Measurements from ENCODE around the gene LRP8. TPM values are rescaled to one million over a fixed set of nuclear protein-coding genes. Genes with fewer than 3 reads are reported as not detected.

Gene LRP8
- total RNA-seq, 2 donors from 2014 or later, result 39.8 to 43.7 TPM

GRCh38 chr1:53307037-53307436 lies 20.8 kb downstream of the LRP8 start:
- Mint-ChIP-seq H3K36me3 (no peaks in the 10 kb centered on the region), H3K9me3 (no peaks in the 10 kb centered on the region), H3K27ac (peak overlapping the region; percentile 42 to 44)
- no peak for ATAC-seq
- no peak for DNase-seq (ENCODE audit: low spot score in 2 of 2)

GRCh38 chr1:53306168-53306567 lies 21.7 kb downstream of the LRP8 start:
- DNase-seq (ENCODE audit: low spot score in 2 of 2), result no peak
- ATAC-seq, result no peak
- no peaks in the 10 kb centered on the region for H3K9me3 Mint-ChIP-seq
- H3K27ac Mint-ChIP-seq, result peak overlapping the region in 1 of 2 donors; percentile 56
- no peaks in the 10 kb centered on the region for H3K36me3 Mint-ChIP-seq

GRCh38 chr1:53305650-53306049 lies 22.2 kb downstream of the LRP8 start:
- no peaks in the 10 kb centered on the region for H3K9me3 Mint-ChIP-seq
- ATAC-seq (no peak), DNase-seq (ENCODE audit: low spot score in 2 of 2) (no peak)
- peak overlapping the region in 1 of 2 donors; percentile 56 for H3K27ac Mint-ChIP-seq
- no peaks in the 10 kb centered on the region for H3K36me3 Mint-ChIP-seq

GRCh38 chr1:53304527-53304926 lies 23.3 kb downstream of the LRP8 start:
- ATAC-seq (no peak), DNase-seq (ENCODE audit: low spot score in 2 of 2) (no peak)
- H3K9me3 Mint-ChIP-seq, result no peaks in the 10 kb centered on the region
- H3K36me3 Mint-ChIP-seq, result no peaks in the 10 kb centered on the region
- H3K27ac Mint-ChIP-seq, result no peak overlapping the region

DNA sequence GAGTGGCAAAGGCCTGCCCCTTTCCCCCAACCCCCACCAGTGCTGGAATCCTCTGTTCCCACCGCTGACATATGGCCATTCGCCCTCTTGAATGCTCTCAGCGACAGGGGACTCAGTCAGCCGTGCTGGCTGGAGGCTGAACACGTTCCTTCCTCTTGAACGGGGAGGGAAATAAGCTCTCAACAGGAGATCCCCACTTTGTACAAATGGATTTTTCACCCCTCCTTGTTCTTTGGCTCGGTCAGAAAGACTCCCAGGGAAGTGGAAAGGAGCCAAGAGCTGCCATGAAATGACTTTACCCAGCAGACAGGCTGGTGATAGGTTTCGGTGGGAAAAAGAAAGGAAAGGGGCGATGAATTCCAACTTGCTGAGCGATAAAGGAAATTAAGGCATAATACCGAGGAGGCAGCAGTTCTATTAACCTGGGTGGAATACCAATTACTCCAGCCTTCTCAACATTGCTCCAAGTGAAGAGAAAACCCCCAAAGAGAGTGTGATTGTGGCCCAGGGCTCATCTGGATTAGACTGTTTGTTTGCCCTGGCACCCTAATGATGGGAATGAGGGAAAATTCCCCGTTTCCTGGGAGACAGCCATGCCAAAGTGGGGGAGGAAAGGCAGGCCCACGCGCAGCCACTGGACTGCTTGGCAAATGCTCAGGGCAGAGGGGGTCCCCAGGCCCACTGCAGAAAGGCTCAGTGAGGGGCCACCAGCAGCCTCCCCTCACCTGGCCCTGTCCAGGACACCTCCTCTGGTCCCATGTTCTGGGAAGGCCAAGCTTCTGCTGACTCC lies 23.9 kb downstream of the LRP8 start:
- ATAC-seq (no peak), DNase-seq (ENCODE audit: low spot score in 2 of 2) (no peak)
- H3K36me3 Mint-ChIP-seq, result no peaks in the 10 kb centered on the region
- H3K9me3 Mint-ChIP-seq, result no peaks in the 10 kb centered on the region
- peak overlapping the region in 1 of 2 donors; percentile 68 for H3K27ac Mint-ChIP-seq

DNA sequence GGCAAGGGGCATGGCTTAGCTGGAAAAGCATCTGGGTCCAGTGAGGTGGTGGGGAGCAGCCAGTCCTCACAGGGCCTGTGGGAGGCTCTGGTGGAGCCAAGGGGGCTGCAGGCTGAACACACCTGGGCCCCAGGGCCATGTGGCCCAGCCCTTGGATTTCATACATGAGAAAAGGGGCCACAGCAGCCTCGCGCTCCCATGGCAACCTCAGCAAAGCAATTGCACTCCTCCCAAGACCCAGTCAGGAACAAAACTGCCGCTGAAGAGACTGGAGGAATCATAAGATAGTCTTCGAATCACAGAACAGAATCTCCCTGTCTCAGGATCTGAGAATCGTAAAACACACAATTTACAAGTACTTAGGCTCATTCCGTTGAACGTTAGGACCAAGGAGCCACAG lies 24.6 kb downstream of the LRP8 start:
- H3K9me3 Mint-ChIP-seq, result no peaks in the 10 kb centered on the region
- no peak for DNase-seq (ENCODE audit: low spot score in 2 of 2)
- H3K36me3 Mint-ChIP-seq, result no peaks in the 10 kb centered on the region
- no peak overlapping the region for H3K27ac Mint-ChIP-seq
- ATAC-seq, result no peak

- Mint-ChIP-seq H3K9me3 (no peaks in the 10 kb centered on the region), H3K27ac (peak overlapping the region; percentile 65 to 68), H3K36me3 (no peaks in the 10 kb centered on the region)
- ATAC-seq (no peak), DNase-seq (ENCODE audit: low spot score in 2 of 2) (no peak)
These were observed 28.6 kb downstream of the LRP8 start for GRCh38 chr1:53299233-53299632.

- Mint-ChIP-seq H3K36me3 (no peaks in the 10 kb centered on the region), H3K27ac (no peak overlapping the region), H3K9me3 (no peaks in the 10 kb centered on the region)
- no peak for DNase-seq (ENCODE audit: low spot score in 2 of 2)
- ATAC-seq, result no peak
These were observed 29.7 kb downstream of the LRP8 start for GRCh38 chr1:53298045-53298637.

GRCh38 chr1:53297195-53297594 lies 30.7 kb downstream of the LRP8 start:
- H3K36me3 Mint-ChIP-seq, result no peaks in the 10 kb centered on the region
- no peak for ATAC-seq
- H3K27ac Mint-ChIP-seq, result no peak overlapping the region
- H3K9me3 Mint-ChIP-seq, result no peaks in the 10 kb centered on the region
- no peak for DNase-seq (ENCODE audit: low spot score in 2 of 2)

DNA sequence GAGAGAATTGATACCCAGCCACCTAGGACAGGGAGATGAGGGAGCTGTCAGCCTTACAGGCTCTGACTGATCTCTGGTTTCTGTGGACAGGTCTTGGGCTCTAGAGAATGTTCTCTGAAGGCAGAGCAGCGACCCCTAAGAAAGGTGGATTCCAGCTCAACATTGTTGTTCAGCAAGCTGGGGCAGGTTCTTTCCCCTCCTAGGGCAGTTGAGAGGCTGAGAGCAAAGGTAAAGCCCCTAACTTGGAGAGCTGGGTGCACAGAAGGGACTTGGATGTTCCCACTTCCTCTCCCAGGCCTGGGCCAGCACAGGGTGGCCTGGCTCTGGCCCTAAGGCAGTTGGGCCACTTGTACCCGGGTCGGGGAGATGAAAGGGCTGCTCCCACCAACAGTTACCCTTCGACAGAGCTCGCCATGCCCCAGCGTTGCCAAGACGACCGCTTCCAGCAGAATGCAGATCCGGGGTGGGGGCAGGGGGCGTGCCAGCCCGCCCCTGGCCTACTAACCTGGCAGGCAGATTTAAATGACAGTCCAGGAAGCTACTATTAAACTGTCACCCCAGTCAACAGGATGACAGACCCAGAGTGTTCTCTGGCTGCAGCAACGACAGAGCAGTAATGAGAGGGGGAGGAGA lies 31.6 kb downstream of the LRP8 start:
- no peaks in the 10 kb centered on the region for H3K9me3 Mint-ChIP-seq
- H3K36me3 Mint-ChIP-seq, result no peaks in the 10 kb centered on the region
- DNase-seq (ENCODE audit: low spot score in 2 of 2) (no peak), ATAC-seq (peak in 1 of 2 donors; percentile 55)
- H3K27ac Mint-ChIP-seq, result peak overlapping the region in 1 of 2 donors; percentile 82

- DNase-seq (ENCODE audit: low spot score in 2 of 2), result no peak
- Mint-ChIP-seq H3K27ac (peak overlapping the region in 1 of 2 donors; percentile 82), H3K9me3 (no peaks in the 10 kb centered on the region), H3K36me3 (no peaks in the 10 kb centered on the region)
- ATAC-seq, result peak in 1 of 2 donors; percentile 4
These were observed 32.1 kb downstream of the LRP8 start for GRCh38 chr1:53295726-53296116.

DNA sequence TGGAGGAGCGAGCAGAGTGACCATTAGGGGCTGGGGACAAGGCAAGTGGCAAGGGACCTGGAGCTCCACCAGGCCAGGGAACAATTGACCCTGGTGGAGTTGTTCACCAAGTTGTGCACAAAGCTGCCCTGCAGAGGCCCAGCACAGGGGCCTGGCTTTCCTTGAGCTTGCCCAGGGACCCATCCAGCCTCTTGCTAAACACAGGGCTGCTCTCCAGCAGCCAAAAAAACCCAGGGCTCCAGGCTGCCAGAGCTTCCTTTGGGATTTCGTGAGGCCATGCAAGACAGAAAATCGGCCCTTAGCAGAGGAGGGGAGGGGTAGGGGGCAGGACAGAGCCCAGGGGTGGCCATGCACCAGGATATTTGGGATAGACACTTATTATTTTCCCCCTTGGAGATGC lies 32.6 kb downstream of the LRP8 start:
- H3K36me3 Mint-ChIP-seq, result no peaks in the 10 kb centered on the region
- no peak for DNase-seq (ENCODE audit: low spot score in 2 of 2)
- no peak for ATAC-seq
- no peaks in the 10 kb centered on the region for H3K9me3 Mint-ChIP-seq
- H3K27ac Mint-ChIP-seq, result peak overlapping the region in 1 of 2 donors; percentile 65

- ATAC-seq (peak; percentile 90 to 95), DNase-seq (ENCODE audit: low spot score in 2 of 2) (peak; percentile 44 to 61)
- peak overlapping the region; percentile 65 to 68 for H3K27ac Mint-ChIP-seq
- no peaks in the 10 kb centered on the region for H3K36me3 Mint-ChIP-seq
- no peaks in the 10 kb centered on the region for H3K9me3 Mint-ChIP-seq
These were observed 33.3 kb downstream of the LRP8 start for GRCh38 chr1:53294567-53294966.

DNA sequence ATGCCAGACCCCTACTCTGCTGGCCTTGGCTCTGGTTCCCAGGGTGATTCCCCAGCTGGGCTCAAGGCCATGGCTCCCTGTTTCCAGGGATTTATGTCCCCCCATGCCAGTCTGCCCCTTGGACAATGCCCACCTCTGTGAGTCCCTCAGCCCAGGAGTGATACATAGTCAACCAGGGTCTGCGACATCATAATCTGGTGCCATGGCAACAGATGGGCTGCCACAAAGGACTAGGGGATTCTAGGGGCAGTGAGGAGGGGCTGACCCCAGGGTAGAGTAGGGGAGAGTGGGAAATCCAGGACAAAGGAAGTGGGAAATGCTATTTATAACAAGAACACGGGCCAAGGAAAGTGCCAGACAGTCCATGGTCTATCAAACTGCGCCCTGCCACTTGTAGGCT lies 33.8 kb downstream of the LRP8 start:
- no peak for ATAC-seq

DNA sequence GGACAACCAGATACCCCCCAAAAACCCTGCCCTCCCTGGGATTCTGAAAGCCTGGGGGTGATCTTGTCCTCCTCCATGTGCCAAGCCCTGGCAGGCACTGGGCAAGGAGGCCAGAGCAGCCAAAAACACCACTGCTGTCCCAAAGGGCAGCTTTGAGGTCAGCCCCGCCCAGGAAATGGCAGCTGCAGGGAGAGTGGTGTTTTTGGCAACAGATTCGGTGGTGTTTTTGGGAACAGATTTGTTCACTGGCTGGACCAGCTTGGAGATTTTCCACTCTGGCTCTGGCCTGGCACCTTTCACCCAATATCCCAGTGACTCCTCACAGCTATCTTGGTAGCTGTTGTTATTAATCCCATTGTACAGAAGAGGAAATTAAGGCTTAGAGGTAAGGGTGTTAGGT lies 34.7 kb downstream of the LRP8 start:
- no peaks in the 10 kb centered on the region for H3K9me3 Mint-ChIP-seq
- ATAC-seq (no peak), DNase-seq (ENCODE audit: low spot score in 2 of 2) (no peak)
- no peak overlapping the region for H3K27ac Mint-ChIP-seq
- H3K36me3 Mint-ChIP-seq, result no peaks in the 10 kb centered on the region

More for the DNA sequence above, 33.8 kb downstream of the LRP8 start:
- peak overlapping the region in 1 of 2 donors; percentile 65 for H3K27ac Mint-ChIP-seq
- H3K36me3 Mint-ChIP-seq, result no peaks in the 10 kb centered on the region
- H3K9me3 Mint-ChIP-seq, result no peaks in the 10 kb centered on the region
- no peak for DNase-seq (ENCODE audit: low spot score in 2 of 2)

DNA sequence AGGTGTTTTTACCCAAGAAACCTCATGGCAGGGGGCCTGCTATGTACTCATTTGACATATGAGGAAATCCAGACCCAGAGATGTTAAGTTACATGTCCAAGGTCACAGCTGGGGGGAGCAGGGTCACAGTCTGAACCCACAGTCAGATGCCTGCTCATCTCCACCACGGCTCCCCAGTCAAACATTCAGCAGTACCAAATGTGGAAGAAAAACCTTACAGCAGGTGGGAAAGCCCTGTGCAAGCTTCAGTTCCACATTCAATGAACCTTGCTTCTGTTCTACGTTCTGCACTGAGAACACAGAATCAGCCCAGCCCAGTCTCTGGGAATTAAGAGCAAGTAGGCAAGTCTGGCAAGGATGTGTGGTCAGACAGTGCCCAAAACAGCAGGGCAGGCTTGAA lies 35.2 kb downstream of the LRP8 start:
- Mint-ChIP-seq H3K27ac (peak overlapping the region in 1 of 2 donors; percentile 29), H3K9me3 (no peaks in the 10 kb centered on the region), H3K36me3 (no peaks in the 10 kb centered on the region)
- ATAC-seq (no peak), DNase-seq (ENCODE audit: low spot score in 2 of 2) (no peak)

GRCh38 chr1:53291574-53291973 lies 36.3 kb downstream of the LRP8 start:
- ATAC-seq (no peak), DNase-seq (ENCODE audit: low spot score in 2 of 2) (no peak)
- H3K27ac Mint-ChIP-seq, result peak overlapping the region in 1 of 2 donors; percentile 79
- no peaks in the 10 kb centered on the region for H3K36me3 Mint-ChIP-seq
- no peaks in the 10 kb centered on the region for H3K9me3 Mint-ChIP-seq

Measured in activated naive CD4-positive, alpha-beta T cell treated with anti-CD3 and anti-CD28 coated beads, Interleukin-2, amount 50 U/mL, for 72 hours (primary cell).